SK-N-SH treated with all-trans-retinoic acid at 6 μM for 48 hours (cell line): ENCODE measurements around the gene EMC7.

Experiments used
- ATAC-seq: fragments of 200-7000 bp; cut with Tn5 transposase; 3 replicates; pipeline ENCODE4 v1.9.1; 2020; ENCODE audit warnings: mild to moderate bottlenecking, moderate library complexity
- ARNTL ChIP-seq: fragments of 450-650 bp; formaldehyde crosslinking; IDR thresholded peaks from 2 replicates; pipeline ENCODE4 v1.5.0; 2020; ENCODE audit warnings: low read depth, mild to moderate bottlenecking, moderate library complexity, borderline replicate concordance
- CSDC2 ChIP-seq: fragments of 250-450 bp; sonication (Bioruptor Pico); IDR thresholded peaks from 2 replicates; pipeline ENCODE4 v1.5.0; 2020; ENCODE audit warnings: mild to moderate bottlenecking, moderate library complexity
- ESRRG ChIP-seq: fragments of 250-450 bp; sonication (Bioruptor Pico); IDR thresholded peaks from 2 replicates; pipeline ENCODE4 v1.6.1; 2021; ENCODE audit warnings: mild to moderate bottlenecking
- GLIS3 ChIP-seq: fragments of 250-450 bp; sonication (Bioruptor Pico); IDR thresholded peaks from 2 replicates; pipeline ENCODE4 v1.5.0; 2020; ENCODE audit warnings: mild to moderate bottlenecking, moderate library complexity
- ISL1 ChIP-seq: fragments of 250-450 bp; sonication (Bioruptor Pico); IDR thresholded peaks from 2 replicates; pipeline ENCODE4 v2.1.2; 2022; ENCODE audit warnings: mild to moderate bottlenecking, moderate library complexity
- OSR1 ChIP-seq: fragments of 250-450 bp; sonication (Bioruptor Pico); IDR thresholded peaks from 2 replicates; pipeline ENCODE4 v1.8.0; 2022; ENCODE audit warnings: moderate library complexity, mild to moderate bottlenecking, inconsistent platforms
- PPARA ChIP-seq: fragments of 250-450 bp; sonication (Bioruptor Pico); IDR thresholded peaks from 2 replicates; pipeline ENCODE4 v1.5.0; 2020; ENCODE audit warnings: mild to moderate bottlenecking, borderline replicate concordance
- SNAI2 ChIP-seq: fragments of 250-450 bp; sonication (Bioruptor Pico); IDR thresholded peaks from 2 replicates; pipeline ENCODE4 v1.5.0; 2020; ENCODE audit warnings: mild to moderate bottlenecking, moderate library complexity
- TCF4 ChIP-seq: fragments of 250-450 bp; sonication (Bioruptor Pico); IDR thresholded peaks from 2 replicates; pipeline ENCODE4 v1.8.0; 2021; ENCODE audit warnings: mild to moderate bottlenecking, moderate library complexity, borderline replicate concordance
- ZC3H10 ChIP-seq: fragments of 250-450 bp; sonication (Bioruptor Pico); IDR thresholded peaks from 2 replicates; pipeline ENCODE4 v1.5.1; 2021; ENCODE audit warnings: mild to moderate bottlenecking, moderate library complexity
- ZFP3 ChIP-seq: fragments of 250-450 bp; sonication (Bioruptor Pico); IDR thresholded peaks from 2 replicates; pipeline ENCODE4 v1.5.0; 2020; ENCODE audit warnings: mild to moderate bottlenecking, moderate library complexity
- ZFP30 ChIP-seq: fragments of 450-650 bp; formaldehyde crosslinking; IDR thresholded peaks from 2 replicates; pipeline ENCODE4 v1.5.0; 2022; ENCODE audit warnings: mild to moderate bottlenecking, moderate library complexity
- ZNF565 ChIP-seq: fragments of 450-650 bp; formaldehyde crosslinking; conservative IDR thresholded peaks from 2 replicates; pipeline ENCODE4 v1.5.0; 2020; ENCODE audit warnings: low read depth, mild to moderate bottlenecking, moderate library complexity
- ZNF70 ChIP-seq: fragments of 450-650 bp; formaldehyde crosslinking; IDR thresholded peaks from 2 replicates; pipeline ENCODE4 v1.5.0; 2020; ENCODE audit warnings: mild to moderate bottlenecking, moderate library complexity
- ZNF8 ChIP-seq: fragments of 450-650 bp; formaldehyde crosslinking; IDR thresholded peaks from 2 replicates; pipeline ENCODE4 v1.5.0; 2020; ENCODE audit warnings: mild to moderate bottlenecking, moderate library complexity
- TF ChIP-seq, protein P1 (sequence below): fragments of 250-450 bp; sonication (Bioruptor Pico); IDR thresholded peaks from 2 replicates; pipeline ENCODE4 v1.5.1; 2020; ENCODE audit warnings: low read depth, mild to moderate bottlenecking, moderate library complexity
- TF ChIP-seq, protein P2 (sequence below): fragments of 250-450 bp; sonication (Bioruptor Pico); IDR thresholded peaks from 2 replicates; pipeline ENCODE4 v1.8.0; 2020; ENCODE audit warnings: mild to moderate bottlenecking, moderate library complexity, borderline replicate concordance
- TF ChIP-seq, protein P3 (sequence below): fragments of 250-450 bp; sonication (Bioruptor Pico); IDR thresholded peaks from 2 replicates; pipeline ENCODE4 v1.5.0; 2020; ENCODE audit warnings: mild to moderate bottlenecking, moderate library complexity
- TF ChIP-seq, protein P4 (sequence below): fragments of 250-450 bp; sonication (Bioruptor Pico); IDR thresholded peaks from 2 replicates; pipeline ENCODE4 v1.5.1; 2021; ENCODE audit warnings: mild to moderate bottlenecking, moderate library complexity
- TF ChIP-seq, protein P5 (sequence below): fragments of 250-450 bp; sonication (Bioruptor Pico); IDR thresholded peaks from 2 replicates; pipeline ENCODE4 v1.8.0; 2021; ENCODE audit warnings: low read depth, mild to moderate bottlenecking, moderate library complexity, borderline replicate concordance

EMC7 gene

DNA sequence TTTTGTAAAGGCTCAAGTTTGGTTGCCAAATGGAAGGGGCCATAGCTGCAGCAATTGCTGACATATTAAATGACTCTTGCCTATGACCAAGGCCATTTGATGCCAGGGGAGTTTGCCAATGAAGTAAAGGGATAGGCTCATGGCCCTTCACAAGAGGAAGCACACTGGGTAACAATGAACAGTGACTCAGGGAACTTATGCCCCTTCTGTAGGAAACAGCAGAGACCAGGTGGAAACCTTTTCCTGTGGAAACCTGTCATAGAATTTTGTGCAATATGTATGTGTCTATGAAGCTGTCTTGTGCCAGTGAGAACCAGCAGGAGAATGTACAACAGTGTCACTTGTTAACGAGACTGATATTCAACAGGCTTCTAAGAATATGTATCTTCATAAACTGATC is 37.2 kb downstream of the EMC7 start:
- no peak for TF ChIP-seq ZC3H10
- TF ChIP-seq, protein P1, sequence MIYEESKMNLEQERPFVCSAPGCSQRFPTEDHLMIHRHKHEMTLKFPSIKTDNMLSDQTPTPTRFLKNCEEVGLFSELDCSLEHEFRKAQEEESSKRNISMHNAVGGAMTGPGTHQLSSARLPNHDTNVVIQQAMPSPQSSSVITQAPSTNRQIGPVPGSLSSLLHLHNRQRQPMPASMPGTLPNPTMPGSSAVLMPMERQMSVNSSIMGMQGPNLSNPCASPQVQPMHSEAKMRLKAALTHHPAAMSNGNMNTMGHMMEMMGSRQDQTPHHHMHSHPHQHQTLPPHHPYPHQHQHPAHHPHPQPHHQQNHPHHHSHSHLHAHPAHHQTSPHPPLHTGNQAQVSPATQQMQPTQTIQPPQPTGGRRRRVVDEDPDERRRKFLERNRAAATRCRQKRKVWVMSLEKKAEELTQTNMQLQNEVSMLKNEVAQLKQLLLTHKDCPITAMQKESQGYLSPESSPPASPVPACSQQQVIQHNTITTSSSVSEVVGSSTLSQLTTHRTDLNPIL, result no peak
- TF ChIP-seq ESRRG (CRISPR knock-in tag), result no peak
- TF ChIP-seq, protein P2, sequence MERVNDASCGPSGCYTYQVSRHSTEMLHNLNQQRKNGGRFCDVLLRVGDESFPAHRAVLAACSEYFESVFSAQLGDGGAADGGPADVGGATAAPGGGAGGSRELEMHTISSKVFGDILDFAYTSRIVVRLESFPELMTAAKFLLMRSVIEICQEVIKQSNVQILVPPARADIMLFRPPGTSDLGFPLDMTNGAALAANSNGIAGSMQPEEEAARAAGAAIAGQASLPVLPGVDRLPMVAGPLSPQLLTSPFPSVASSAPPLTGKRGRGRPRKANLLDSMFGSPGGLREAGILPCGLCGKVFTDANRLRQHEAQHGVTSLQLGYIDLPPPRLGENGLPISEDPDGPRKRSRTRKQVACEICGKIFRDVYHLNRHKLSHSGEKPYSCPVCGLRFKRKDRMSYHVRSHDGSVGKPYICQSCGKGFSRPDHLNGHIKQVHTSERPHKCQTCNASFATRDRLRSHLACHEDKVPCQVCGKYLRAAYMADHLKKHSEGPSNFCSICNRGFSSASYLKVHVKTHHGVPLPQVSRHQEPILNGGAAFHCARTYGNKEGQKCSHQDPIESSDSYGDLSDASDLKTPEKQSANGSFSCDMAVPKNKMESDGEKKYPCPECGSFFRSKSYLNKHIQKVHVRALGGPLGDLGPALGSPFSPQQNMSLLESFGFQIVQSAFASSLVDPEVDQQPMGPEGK (CRISPR knock-in tag), result no peak
- TF ChIP-seq, protein P3, sequence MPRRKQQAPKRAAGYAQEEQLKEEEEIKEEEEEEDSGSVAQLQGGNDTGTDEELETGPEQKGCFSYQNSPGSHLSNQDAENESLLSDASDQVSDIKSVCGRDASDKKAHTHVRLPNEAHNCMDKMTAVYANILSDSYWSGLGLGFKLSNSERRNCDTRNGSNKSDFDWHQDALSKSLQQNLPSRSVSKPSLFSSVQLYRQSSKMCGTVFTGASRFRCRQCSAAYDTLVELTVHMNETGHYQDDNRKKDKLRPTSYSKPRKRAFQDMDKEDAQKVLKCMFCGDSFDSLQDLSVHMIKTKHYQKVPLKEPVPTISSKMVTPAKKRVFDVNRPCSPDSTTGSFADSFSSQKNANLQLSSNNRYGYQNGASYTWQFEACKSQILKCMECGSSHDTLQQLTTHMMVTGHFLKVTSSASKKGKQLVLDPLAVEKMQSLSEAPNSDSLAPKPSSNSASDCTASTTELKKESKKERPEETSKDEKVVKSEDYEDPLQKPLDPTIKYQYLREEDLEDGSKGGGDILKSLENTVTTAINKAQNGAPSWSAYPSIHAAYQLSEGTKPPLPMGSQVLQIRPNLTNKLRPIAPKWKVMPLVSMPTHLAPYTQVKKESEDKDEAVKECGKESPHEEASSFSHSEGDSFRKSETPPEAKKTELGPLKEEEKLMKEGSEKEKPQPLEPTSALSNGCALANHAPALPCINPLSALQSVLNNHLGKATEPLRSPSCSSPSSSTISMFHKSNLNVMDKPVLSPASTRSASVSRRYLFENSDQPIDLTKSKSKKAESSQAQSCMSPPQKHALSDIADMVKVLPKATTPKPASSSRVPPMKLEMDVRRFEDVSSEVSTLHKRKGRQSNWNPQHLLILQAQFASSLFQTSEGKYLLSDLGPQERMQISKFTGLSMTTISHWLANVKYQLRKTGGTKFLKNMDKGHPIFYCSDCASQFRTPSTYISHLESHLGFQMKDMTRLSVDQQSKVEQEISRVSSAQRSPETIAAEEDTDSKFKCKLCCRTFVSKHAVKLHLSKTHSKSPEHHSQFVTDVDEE (CRISPR knock-in tag), result no peak
- no peak for TF ChIP-seq TCF4 (CRISPR knock-in tag)
- TF ChIP-seq SNAI2 (CRISPR knock-in tag), result no peak
- no peak for TF ChIP-seq ZNF70 (CRISPR knock-in tag)
- TF ChIP-seq, protein P4, sequence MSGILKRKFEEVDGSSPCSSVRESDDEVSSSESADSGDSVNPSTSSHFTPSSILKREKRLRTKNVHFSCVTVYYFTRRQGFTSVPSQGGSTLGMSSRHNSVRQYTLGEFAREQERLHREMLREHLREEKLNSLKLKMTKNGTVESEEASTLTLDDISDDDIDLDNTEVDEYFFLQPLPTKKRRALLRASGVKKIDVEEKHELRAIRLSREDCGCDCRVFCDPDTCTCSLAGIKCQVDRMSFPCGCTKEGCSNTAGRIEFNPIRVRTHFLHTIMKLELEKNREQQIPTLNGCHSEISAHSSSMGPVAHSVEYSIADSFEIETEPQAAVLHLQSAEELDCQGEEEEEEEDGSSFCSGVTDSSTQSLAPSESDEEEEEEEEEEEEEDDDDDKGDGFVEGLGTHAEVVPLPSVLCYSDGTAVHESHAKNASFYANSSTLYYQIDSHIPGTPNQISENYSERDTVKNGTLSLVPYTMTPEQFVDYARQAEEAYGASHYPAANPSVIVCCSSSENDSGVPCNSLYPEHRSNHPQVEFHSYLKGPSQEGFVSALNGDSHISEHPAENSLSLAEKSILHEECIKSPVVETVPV, result no peak
- no peak for TF ChIP-seq GLIS3 (CRISPR knock-in tag)
- ATAC-seq, result no peak

DNA sequence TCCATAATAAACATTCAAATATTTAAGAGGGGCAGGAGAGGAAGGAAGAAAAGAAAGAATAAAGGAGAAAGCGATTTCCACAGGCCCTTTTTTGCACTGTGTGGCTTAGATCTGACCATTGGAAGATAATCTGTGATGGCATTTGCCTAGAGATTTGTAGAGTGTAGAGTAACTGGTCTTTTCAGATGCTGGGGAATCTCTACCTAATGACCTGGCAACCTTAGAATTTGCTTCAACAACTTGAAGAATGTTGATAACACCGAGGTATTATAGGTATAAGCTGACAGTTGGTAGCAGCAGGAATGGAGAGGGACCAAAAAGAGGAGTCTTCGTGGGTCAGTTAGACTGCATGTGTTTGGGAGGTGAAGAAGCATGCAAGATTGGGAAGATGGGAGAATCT is 41.7 kb downstream of the EMC7 start:
- no peak for TF ChIP-seq ZC3H10
- no peak for TF ChIP-seq ISL1 (CRISPR knock-in tag)
- TF ChIP-seq, protein P5, sequence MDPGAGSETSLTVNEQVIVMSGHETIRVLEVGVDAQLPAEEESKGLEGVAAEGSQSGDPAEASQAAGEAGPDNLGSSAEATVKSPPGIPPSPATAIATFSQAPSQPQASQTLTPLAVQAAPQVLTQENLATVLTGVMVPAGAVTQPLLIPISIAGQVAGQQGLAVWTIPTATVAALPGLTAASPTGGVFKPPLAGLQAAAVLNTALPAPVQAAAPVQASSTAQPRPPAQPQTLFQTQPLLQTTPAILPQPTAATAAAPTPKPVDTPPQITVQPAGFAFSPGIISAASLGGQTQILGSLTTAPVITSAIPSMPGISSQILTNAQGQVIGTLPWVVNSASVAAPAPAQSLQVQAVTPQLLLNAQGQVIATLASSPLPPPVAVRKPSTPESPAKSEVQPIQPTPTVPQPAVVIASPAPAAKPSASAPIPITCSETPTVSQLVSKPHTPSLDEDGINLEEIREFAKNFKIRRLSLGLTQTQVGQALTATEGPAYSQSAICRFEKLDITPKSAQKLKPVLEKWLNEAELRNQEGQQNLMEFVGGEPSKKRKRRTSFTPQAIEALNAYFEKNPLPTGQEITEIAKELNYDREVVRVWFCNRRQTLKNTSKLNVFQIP (CRISPR knock-in tag), result no peak
- no peak for TF ChIP-seq PPARA (CRISPR knock-in tag)
- no peak for TF ChIP-seq GLIS3 (CRISPR knock-in tag)
- TF ChIP-seq ZNF8 (CRISPR knock-in tag), result no peak
- TF ChIP-seq, all 23 proteins: peak for 0
- no peak for ATAC-seq

DNA sequence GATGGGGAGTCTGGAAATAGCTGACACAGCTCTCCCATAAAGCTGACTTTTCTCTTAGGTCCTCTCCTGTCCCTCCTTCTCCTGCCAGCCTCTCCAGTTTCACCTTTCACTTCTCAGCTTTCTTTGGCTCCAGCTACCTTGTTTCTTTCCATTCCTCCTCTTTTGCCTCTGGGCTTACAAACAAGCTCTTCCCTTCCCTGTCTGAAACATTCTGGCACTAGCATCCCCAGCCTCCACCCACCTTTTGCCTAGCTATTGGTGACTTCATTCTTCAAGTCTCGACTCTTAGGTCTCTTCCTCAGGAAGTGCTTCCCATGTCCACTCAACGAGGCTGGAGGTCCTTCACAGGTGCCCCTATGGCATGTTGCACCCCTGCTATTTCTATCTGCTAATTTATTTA is 42.2 kb downstream of the EMC7 start:
- ATAC-seq, result no peak
- TF ChIP-seq TCF4 (CRISPR knock-in tag) (no peak), SNAI2 (CRISPR knock-in tag) (no peak), CSDC2 (CRISPR knock-in tag) (no peak), ZNF565 (no peak), ZNF8 (CRISPR knock-in tag) (no peak), ZFP3 (CRISPR knock-in tag) (no peak), OSR1 (no peak), ARNTL (CRISPR knock-in tag) (no peak), GLIS3 (CRISPR knock-in tag) (no peak), ZC3H10 (no peak), ZFP30 (CRISPR knock-in tag) (no peak), ESRRG (CRISPR knock-in tag) (no peak)
- TF ChIP-seq, protein P3 (CRISPR knock-in tag), result no peak
- TF ChIP-seq, protein P2 (CRISPR knock-in tag), result no peak
- TF ChIP-seq, protein P4, result no peak
- TF ChIP-seq, protein P1, result no peak
